Lung (tissue), 12 donors: ENCODE data around the gene CDH23. TPM values are rescaled to one million over a fixed set of nuclear protein-coding genes. Genes with fewer than 3 reads are reported as not detected.

Source experiments
- ATAC-seq: fragments of 200-7000 bp; cut with Tn5 transposase; one replicate; pipeline ENCODE4 v1.9.1; 2020; ENCODE audit warnings: moderate number of reproducible peaks; ENCODE audit not compliant: insufficient read depth, low FRiP score
- DNase-seq, 3 donors: peaks; one replicate each; pipeline ENCODE4 v3.0.0-alpha.2; 2013 to 2017
- H3K27ac ChIP-seq, 2 donors: one replicate each; pipeline ENCODE4 v1.5.1; 2013; ENCODE audit warnings: mild to moderate bottlenecking in 2 of 2, moderate library complexity in 2 of 2, control low read depth in 1 of 2, inconsistent platforms in 1 of 2, low read depth in 1 of 2, low read length in 1 of 2
- H3K27me3 ChIP-seq, 3 donors: one replicate each; pipeline ENCODE4 v1.5.1; 2013; ENCODE audit warnings: low read length in 2 of 3; ENCODE audit not compliant: control insufficient read depth in 3 of 3, insufficient read depth in 3 of 3
- H3K36me3 ChIP-seq, 4 donors: one replicate each; pipeline ENCODE4 v1.5.1; 2013; ENCODE audit warnings: low read length in 4 of 4, mild to moderate bottlenecking in 1 of 4, moderate library complexity in 1 of 4; ENCODE audit not compliant: control insufficient read depth in 4 of 4, insufficient read depth in 4 of 4
- H3K4me1 ChIP-seq, 5 donors: one replicate each; pipeline ENCODE4 v1.5.1; 2013; ENCODE audit warnings: low read length in 5 of 5, mild to moderate bottlenecking in 2 of 5, moderate library complexity in 1 of 5; ENCODE audit not compliant: control insufficient read depth in 5 of 5, insufficient read depth in 5 of 5
- H3K4me3 ChIP-seq: one replicate; pipeline ENCODE4 v1.5.1; 2013; ENCODE audit warnings: mild to moderate bottlenecking, control low read depth, moderate library complexity
- H3K9ac ChIP-seq, 2 donors: one replicate each; pipeline ENCODE4 v1.5.1; 2013; ENCODE audit warnings: low read length in 2 of 2, control low read depth in 1 of 2; ENCODE audit not compliant: insufficient read depth in 1 of 2
- H3K9me3 ChIP-seq, 4 donors: one replicate each; pipeline ENCODE4 v1.5.1; 2013; ENCODE audit warnings: low read length in 3 of 4, mild to moderate bottlenecking in 1 of 4, moderate library complexity in 1 of 4; ENCODE audit not compliant: control insufficient read depth in 4 of 4, insufficient read depth in 3 of 4
- CTCF ChIP-seq: IDR thresholded peaks from 2 replicates; pipeline ENCODE4 v1.5.1; 2012; ENCODE audit warnings: mild to moderate bottlenecking; ENCODE audit errors: control extremely low read depth, extremely low read depth
- WGBS, 2 donors: extraction: QIAGEN DNeasy Blood & Tissue Kit; methylation state at CpG; one replicate each; pipeline ENCODE4 v1.1.7; 2013; 5-methylcytosine and 5-hydroxymethylcytosine counted together
- polyA plus RNA-seq, 2 donors: library from polyadenylated mRNA; stranded (reverse); fragments of 200-250 nt; gene quantifications; one replicate each; pipeline ENCODE4 v1.2.1, GENCODE V29; 2013
- total RNA-seq, 2 donors: library from RNA; depleted of rRNA in 1 of 2; stranded (reverse); fragments of >200 nt in 1 of 2; gene quantifications; one replicate each; pipeline ENCODE4 v1.2.1, GENCODE V29; 2014 to 2021
- donor health status: control.
- donor health status: control.
- donor health status: Bipolar disorder and iron deficiency.
- donor health status: healthy.
- donor health status: DM: yes; HTN: yes; CAD: no.

CDH23 gene
- total and polyA plus RNA-seq, 4 donors: 4.5 to 29.5 (median 6.0) TPM

DNA sequence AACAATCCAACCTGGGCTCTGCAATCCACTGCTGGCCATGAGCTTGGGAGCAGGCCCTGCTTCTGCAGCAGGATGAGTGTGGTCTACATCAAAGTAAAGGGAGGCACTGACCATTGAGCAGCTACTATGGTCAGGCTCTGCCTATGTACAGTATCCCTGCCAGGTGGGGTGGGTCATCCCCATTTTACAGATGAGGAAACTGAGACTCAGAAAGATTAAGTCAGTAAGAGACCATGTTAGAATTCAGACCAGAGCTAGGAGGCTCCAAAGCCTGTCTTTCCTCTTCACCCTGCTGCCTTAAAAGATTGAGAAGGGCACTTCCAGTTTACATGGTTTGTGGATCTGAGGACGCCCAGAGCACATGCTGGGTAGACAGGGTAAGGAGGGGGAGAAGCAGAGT lies 27.1 kb upstream of the CDH23 start:
- H3K4me3 ChIP-seq: no peak overlapping the region
- DNase-seq: no peak
- no peak overlapping the region for H3K9ac ChIP-seq
- H3K27me3 ChIP-seq: no peaks in the 10 kb centered on the region
- H3K9me3 ChIP-seq: peaks cover 0 to 3% (median 0%) of the 10 kb centered on the region in 4 donors
- no peak for TF ChIP-seq CTCF
- H3K36me3 ChIP-seq: no peaks in the 10 kb centered on the region
- H3K4me1 ChIP-seq: peaks cover 0 to 1% (median 0%) of the 10 kb centered on the region in 5 donors
- WGBS, 2 donors: 78 to 85% methylated on average over 1 of the region's 1 CpG
- H3K27ac ChIP-seq: no peak overlapping the region
- no peak for ATAC-seq

- Histone ChIP-seq H3K4me1 (peaks cover 0 to 1% (median 0%) of the 10 kb centered on the region in 5 donors), H3K36me3 (no peaks in the 10 kb centered on the region), H3K9ac (no peak overlapping the region), H3K4me3 (no peak overlapping the region), H3K27me3 (no peaks in the 10 kb centered on the region), H3K9me3 (peaks cover 0 to 3% (median 0%) of the 10 kb centered on the region in 4 donors), H3K27ac (no peak overlapping the region)
- no peak for ATAC-seq
- WGBS, 2 donors: 88 to 97% methylated on average over 3 of the region's 3 CpGs
- DNase-seq: no peak
- no peak for TF ChIP-seq CTCF
These were observed 26.7 kb upstream of the CDH23 start for GRCh38 chr10:71370031-71370430.

DNA sequence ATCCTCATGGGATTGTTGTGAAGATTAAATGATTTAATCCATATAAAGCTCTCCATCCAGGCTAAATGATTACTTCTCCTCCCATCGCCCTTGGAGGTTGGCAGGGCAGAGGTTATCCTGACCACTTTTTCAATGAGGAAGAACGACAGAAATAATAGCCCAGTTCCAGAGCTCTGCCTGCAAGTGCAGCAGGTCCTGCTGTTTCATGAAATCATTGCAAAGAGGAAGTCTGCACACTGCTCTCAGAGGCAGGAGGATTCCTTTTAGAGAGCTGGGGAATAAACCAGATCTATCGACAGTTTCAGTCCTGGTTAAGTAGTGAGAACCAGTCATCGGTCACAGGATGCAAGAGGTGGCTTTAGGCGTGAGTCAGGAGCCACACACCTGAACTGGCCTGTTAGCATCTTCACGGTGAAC lies 25.0 kb upstream of the CDH23 start:
- 22 to 42% methylated on average over 6 of the region's 6 CpGs for WGBS, 2 donors
- Histone ChIP-seq H3K27ac (no peak overlapping the region), H3K27me3 (no peaks in the 10 kb centered on the region), H3K9me3 (peaks cover 0 to 3% (median 0%) of the 10 kb centered on the region in 4 donors), H3K4me3 (no peak overlapping the region), H3K9ac (no peak overlapping the region), H3K4me1 (peaks cover 0 to 11% (median 0%) of the 10 kb centered on the region in 5 donors), H3K36me3 (no peaks in the 10 kb centered on the region)
- ATAC-seq: no peak
- TF ChIP-seq CTCF: no peak
- DNase-seq: no peak

GRCh38 chr10:71372882-71373495 lies 23.7 kb upstream of the CDH23 start:
- H3K4me3 ChIP-seq: no peak overlapping the region
- DNase-seq: no peak
- peaks cover 0 to 16% (median 0%) of the 10 kb centered on the region in 5 donors for H3K4me1 ChIP-seq
- peak overlapping the region in 1 of 2 donors; percentile 26 for H3K27ac ChIP-seq
- no peak for TF ChIP-seq CTCF
- WGBS, 2 donors: 66 to 72% methylated on average over 10 of the region's 10 CpGs
- no peak overlapping the region for H3K9ac ChIP-seq
- H3K36me3 ChIP-seq: no peaks in the 10 kb centered on the region
- ATAC-seq: no peak
- H3K9me3 ChIP-seq: no peaks in the 10 kb centered on the region
- H3K27me3 ChIP-seq: no peaks in the 10 kb centered on the region
